PC-3 (cell line): ENCODE results near the gene CFAP53. TPM values are rescaled to one million over a fixed set of nuclear protein-coding genes. Genes with fewer than 3 reads are reported as not detected.

Experiments
- ATAC-seq: fragments of 200-7000 bp; cut with Tn5 transposase; 2 replicates; pipeline ENCODE4 v1.9.1; 2020; ENCODE audit warnings: mild to moderate bottlenecking, moderate library complexity
- BruUV-seq: library from RNA; stranded (reverse); fragments of 400-500 nt; replicated peaks from 2 replicates; lab custom pipeline; 2021; lab: Mats Ljungman, UMichigan
- CTCF ChIA-PET: fragments of 300-600 bp; sonication (Branson Sonifier 250); formaldehyde crosslinking; loops from one replicate; lab custom pipeline; 2022; ENCODE audit warnings: antibody characterized with exemption; lab: Charles Lee
- POLR2A ChIA-PET: fragments of 300-600 bp; sonication (Branson Sonifier 250); formaldehyde crosslinking; loops from one replicate; lab custom pipeline; 2022; ENCODE audit warnings: antibody characterized with exemption; ENCODE audit not compliant: unreplicated experiment; lab: Charles Lee
- DNase-seq: peaks from one replicate; pipeline ENCODE4 v3.0.0-alpha.2; 2015
- H2AFZ ChIP-seq: fragments of 300-600 bp; sonication (generic); 2 replicates; pipeline ENCODE4 v1.6.0; 2016; ENCODE audit warnings: antibody characterized with exemption, low read length
- H3F3A ChIP-seq: fragments of 300-600 bp; sonication (generic); one replicate; pipeline ENCODE4 v1.6.0; 2017; ENCODE audit warnings: antibody characterized with exemption, low read length, control low read depth, mild to moderate bottlenecking; ENCODE audit not compliant: unreplicated experiment
- H3K27ac ChIP-seq: fragments of 300-600 bp; sonication (generic); 2 replicates; pipeline ENCODE4 v1.5.1; 2016; ENCODE audit warnings: mild to moderate bottlenecking, low read length
- H3K27me3 ChIP-seq: fragments of 300-600 bp; sonication (generic); 2 replicates; pipeline ENCODE4 v1.6.1; 2016; ENCODE audit warnings: low read length, mixed read lengths
- H3K36me3 ChIP-seq: fragments of 300-600 bp; sonication (generic); 2 replicates; pipeline ENCODE4 v1.6.1; 2016; ENCODE audit warnings: low read depth, mixed run types, low read length, mixed read lengths
- H3K4me1 ChIP-seq: fragments of 300-600 bp; sonication (generic); 2 replicates; pipeline ENCODE4 v1.5.1; 2016; ENCODE audit warnings: low read length; ENCODE audit not compliant: insufficient read depth
- H3K4me2 ChIP-seq: fragments of 300-600 bp; sonication (generic); 2 replicates; pipeline ENCODE4 v1.6.0; 2016; ENCODE audit warnings: low read length
- H3K4me3 ChIP-seq: fragments of 300-600 bp; sonication (generic); 2 replicates; pipeline ENCODE4 v1.5.1; 2016; ENCODE audit warnings: mild to moderate bottlenecking, low read length, mixed read lengths
- H3K79me2 ChIP-seq: fragments of 300-600 bp; sonication (generic); 2 replicates; pipeline ENCODE4 v1.6.1; 2017; ENCODE audit warnings: low read length, mixed read lengths
- H3K9ac ChIP-seq: fragments of 300-600 bp; sonication (generic); 2 replicates; pipeline ENCODE4 v1.6.0; 2016; ENCODE audit warnings: mild to moderate bottlenecking, low read length
- H3K9me2 ChIP-seq: fragments of 300-600 bp; sonication (generic); replicated peaks from 2 replicates; pipeline ENCODE4 v1.6.1; 2016; ENCODE audit warnings: mixed run types, low read length, mixed read lengths
- H3K9me3 ChIP-seq: fragments of 300-600 bp; sonication (generic); 2 replicates; pipeline ENCODE4 v1.6.1; 2016; ENCODE audit warnings: low read length, mixed read lengths
- H4K20me1 ChIP-seq: fragments of 300-600 bp; sonication (generic); 2 replicates; pipeline ENCODE4 v1.6.1; 2016; ENCODE audit warnings: low read length, mixed read lengths
- EZH2 ChIP-seq: fragments of 300-600 bp; sonication (generic); IDR thresholded peaks from one replicate; pipeline ENCODE4 v1.6.1; 2017; ENCODE audit warnings: antibody characterized with exemption, mild to moderate bottlenecking, low read length; ENCODE audit not compliant: unreplicated experiment
- EZH2phosphoT487 ChIP-seq: fragments of 300-600 bp; sonication (generic); IDR thresholded peaks from 2 replicates; pipeline ENCODE4 v1.6.1; 2018; ENCODE audit warnings: mild to moderate bottlenecking, antibody characterized with exemption, low read length, borderline replicate concordance
- intact Hi-C: fragments of 100-400 bp; cut with micrococcal nuclease; formaldehyde crosslinking; loops from 2 replicates; pipeline ENCODE4 v1.9.0; 2023
- total RNA-seq: library from RNA; depleted of rRNA; stranded (reverse); fragments of >200 nt; gene quantifications from 2 replicates; pipeline ENCODE4 v1.2.3, GENCODE V29; 2014
- TF ChIP-seq, protein P1 (sequence below): fragments of 300-600 bp; sonication (generic); conservative IDR thresholded peaks from 2 replicates; pipeline ENCODE4 v1.5.1; 2017; ENCODE audit warnings: antibody characterized with exemption, low read depth, mild to moderate bottlenecking, low read length

CFAP53 gene
- total RNA-seq, 1 experiment from 2014 or later = not detected

DNA sequence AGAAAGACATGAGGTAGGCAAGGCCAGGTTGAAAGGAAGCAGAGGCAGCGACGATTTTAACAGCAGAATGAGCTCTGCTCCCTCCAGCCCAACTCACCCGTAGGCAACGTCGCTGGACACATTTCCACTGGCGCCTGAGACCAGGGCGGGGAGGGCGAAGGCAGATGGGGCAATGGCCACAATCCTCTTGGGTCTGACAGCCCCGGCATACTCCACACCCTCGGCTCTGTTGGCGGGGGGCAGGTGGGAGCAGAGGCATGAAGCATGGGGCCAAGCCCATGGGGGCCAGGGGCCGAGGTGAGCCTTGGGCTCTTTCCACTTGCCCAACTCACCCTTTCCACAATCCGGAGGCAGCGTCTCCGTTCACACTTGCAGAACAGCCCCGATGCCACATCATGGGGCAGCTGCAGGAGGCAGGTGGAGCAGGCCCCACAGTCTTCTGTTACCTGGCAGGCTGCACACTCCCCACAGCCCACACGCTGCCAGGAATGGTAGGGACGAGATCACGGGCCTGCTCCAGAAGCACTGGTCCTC is 9.3 kb upstream of the CFAP53 start:
- Histone ChIP-seq H3K4me2 (no peak overlapping the region), H3K9me3 (no peaks in the 10 kb centered on the region), H3K27me3 (no peaks in the 10 kb centered on the region), H3K4me1 (peaks cover 17% of the 10 kb centered on the region; the same call in 1 of the 2 replicates), H3K79me2 (peaks cover 21% of the 10 kb centered on the region), H3K9ac (no peak overlapping the region), H3K36me3 (no peaks in the 10 kb centered on the region; the same call in 1 of the 2 replicates), H2AFZ (no peak overlapping the region), H3K4me3 (no peak overlapping the region), H3K27ac (no peak overlapping the region), H3F3A (no peaks in the 10 kb centered on the region), H3K9me2 (no peaks in the 10 kb centered on the region), H4K20me1 (no peaks in the 10 kb centered on the region)
- intact Hi-C loops = no loop called here
- ATAC-seq = no peak
- ChIA-PET CTCF (no interaction called here), POLR2A (no interaction called here)
- no TSS peak for BruUV-seq
- TF ChIP-seq EZH2phosphoT487 (no peak), EZH2 (no peak)
- TF ChIP-seq, protein P1, sequence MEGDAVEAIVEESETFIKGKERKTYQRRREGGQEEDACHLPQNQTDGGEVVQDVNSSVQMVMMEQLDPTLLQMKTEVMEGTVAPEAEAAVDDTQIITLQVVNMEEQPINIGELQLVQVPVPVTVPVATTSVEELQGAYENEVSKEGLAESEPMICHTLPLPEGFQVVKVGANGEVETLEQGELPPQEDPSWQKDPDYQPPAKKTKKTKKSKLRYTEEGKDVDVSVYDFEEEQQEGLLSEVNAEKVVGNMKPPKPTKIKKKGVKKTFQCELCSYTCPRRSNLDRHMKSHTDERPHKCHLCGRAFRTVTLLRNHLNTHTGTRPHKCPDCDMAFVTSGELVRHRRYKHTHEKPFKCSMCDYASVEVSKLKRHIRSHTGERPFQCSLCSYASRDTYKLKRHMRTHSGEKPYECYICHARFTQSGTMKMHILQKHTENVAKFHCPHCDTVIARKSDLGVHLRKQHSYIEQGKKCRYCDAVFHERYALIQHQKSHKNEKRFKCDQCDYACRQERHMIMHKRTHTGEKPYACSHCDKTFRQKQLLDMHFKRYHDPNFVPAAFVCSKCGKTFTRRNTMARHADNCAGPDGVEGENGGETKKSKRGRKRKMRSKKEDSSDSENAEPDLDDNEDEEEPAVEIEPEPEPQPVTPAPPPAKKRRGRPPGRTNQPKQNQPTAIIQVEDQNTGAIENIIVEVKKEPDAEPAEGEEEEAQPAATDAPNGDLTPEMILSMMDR = no peak
- no peak for DNase-seq

DNA sequence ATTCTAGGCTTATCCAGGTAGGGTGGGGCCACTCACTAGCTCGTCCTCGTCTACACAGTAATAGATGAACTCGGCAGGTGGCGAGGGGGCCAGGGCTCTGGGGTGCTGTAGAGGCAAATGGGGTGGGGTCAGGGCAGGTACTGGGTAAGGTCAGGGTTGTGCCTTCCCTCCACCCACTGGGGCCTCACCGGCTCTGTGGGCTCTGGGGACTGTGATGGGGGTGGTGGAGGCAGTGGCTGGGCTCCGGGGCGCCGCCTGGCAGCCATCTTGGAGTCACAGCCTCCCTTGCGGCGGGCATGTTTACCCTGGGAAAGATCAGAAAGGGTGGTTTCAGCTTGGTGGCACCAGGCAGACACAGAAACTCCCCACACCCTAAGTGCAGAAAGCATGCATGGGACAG is 8.6 kb upstream of the CFAP53 start:
- Histone ChIP-seq H2AFZ (no peak overlapping the region), H3K27ac (no peak overlapping the region), H3K4me2 (no peak overlapping the region), H4K20me1 (no peaks in the 10 kb centered on the region), H3F3A (no peaks in the 10 kb centered on the region), H3K36me3 (no peaks in the 10 kb centered on the region; the same call in 1 of the 2 replicates), H3K79me2 (peaks cover 15% of the 10 kb centered on the region), H3K9me2 (no peaks in the 10 kb centered on the region), H3K4me3 (no peak overlapping the region), H3K9me3 (no peaks in the 10 kb centered on the region), H3K9ac (no peak overlapping the region), H3K27me3 (no peaks in the 10 kb centered on the region), H3K4me1 (peaks cover 15% of the 10 kb centered on the region; the same call in 1 of the 2 replicates)
- intact Hi-C loops = no loop called here
- CTCF ChIA-PET = no interaction called here
- no TSS peak for BruUV-seq
- DNase-seq (no peak), ATAC-seq (no peak)
- no peak for TF ChIP-seq EZH2
- no peak for TF ChIP-seq EZH2phosphoT487
- TF ChIP-seq, protein P1 = no peak
- POLR2A ChIA-PET = no interaction called here

DNA sequence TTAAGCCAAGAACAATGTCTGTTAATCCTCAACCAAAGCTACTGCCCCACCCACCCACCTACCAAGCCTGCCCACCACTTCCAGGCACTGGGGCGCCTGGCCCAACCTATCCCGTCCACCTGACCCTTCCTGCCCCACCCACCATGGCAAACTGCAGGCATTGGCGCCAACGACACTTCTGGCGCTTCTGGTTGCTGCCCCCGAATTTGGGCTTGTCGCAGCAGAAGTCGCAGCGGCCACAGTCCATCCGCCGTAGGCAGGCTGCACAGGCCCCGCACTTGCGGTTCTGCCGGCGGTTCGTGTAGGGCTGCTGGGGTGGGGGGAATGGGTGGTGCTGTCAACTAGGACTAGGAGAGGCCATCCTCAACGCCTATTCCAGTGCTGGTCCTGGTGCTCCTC is 7.7 kb upstream of the CFAP53 start:
- Histone ChIP-seq H3K79me2 (peaks cover 6% of the 10 kb centered on the region), H3K27ac (no peak overlapping the region), H3K9ac (no peak overlapping the region), H3K4me2 (no peak overlapping the region), H3K9me3 (no peaks in the 10 kb centered on the region), H3K27me3 (no peaks in the 10 kb centered on the region), H3K9me2 (no peaks in the 10 kb centered on the region), H3K4me1 (peaks cover 6% of the 10 kb centered on the region; the same call in 1 of the 2 replicates), H4K20me1 (no peaks in the 10 kb centered on the region), H3F3A (no peaks in the 10 kb centered on the region), H3K36me3 (no peaks in the 10 kb centered on the region; the same call in 1 of the 2 replicates), H2AFZ (no peak overlapping the region), H3K4me3 (no peak overlapping the region)
- ChIA-PET CTCF (no interaction called here), POLR2A (no interaction called here)
- TF ChIP-seq EZH2phosphoT487 (no peak), EZH2 (no peak)
- TF ChIP-seq, protein P1 = no peak
- BruUV-seq = no TSS peak
- DNase-seq (no peak), ATAC-seq (no peak)
- intact Hi-C loops = no loop called here
